ENCODE results near the gene NES. TPM values are rescaled to one million over a fixed set of nuclear protein-coding genes. Genes with fewer than 3 reads are reported as not detected.

Gene NES, protein sequence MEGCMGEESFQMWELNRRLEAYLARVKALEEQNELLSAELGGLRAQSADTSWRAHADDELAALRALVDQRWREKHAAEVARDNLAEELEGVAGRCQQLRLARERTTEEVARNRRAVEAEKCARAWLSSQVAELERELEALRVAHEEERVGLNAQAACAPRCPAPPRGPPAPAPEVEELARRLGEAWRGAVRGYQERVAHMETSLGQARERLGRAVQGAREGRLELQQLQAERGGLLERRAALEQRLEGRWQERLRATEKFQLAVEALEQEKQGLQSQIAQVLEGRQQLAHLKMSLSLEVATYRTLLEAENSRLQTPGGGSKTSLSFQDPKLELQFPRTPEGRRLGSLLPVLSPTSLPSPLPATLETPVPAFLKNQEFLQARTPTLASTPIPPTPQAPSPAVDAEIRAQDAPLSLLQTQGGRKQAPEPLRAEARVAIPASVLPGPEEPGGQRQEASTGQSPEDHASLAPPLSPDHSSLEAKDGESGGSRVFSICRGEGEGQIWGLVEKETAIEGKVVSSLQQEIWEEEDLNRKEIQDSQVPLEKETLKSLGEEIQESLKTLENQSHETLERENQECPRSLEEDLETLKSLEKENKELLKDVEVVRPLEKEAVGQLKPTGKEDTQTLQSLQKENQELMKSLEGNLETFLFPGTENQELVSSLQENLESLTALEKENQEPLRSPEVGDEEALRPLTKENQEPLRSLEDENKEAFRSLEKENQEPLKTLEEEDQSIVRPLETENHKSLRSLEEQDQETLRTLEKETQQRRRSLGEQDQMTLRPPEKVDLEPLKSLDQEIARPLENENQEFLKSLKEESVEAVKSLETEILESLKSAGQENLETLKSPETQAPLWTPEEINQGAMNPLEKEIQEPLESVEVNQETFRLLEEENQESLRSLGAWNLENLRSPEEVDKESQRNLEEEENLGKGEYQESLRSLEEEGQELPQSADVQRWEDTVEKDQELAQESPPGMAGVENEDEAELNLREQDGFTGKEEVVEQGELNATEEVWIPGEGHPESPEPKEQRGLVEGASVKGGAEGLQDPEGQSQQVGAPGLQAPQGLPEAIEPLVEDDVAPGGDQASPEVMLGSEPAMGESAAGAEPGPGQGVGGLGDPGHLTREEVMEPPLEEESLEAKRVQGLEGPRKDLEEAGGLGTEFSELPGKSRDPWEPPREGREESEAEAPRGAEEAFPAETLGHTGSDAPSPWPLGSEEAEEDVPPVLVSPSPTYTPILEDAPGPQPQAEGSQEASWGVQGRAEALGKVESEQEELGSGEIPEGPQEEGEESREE (N-terminal part only)
- 22.0 and 36.2 TPM in 2 replicates for total RNA-seq

DNA sequence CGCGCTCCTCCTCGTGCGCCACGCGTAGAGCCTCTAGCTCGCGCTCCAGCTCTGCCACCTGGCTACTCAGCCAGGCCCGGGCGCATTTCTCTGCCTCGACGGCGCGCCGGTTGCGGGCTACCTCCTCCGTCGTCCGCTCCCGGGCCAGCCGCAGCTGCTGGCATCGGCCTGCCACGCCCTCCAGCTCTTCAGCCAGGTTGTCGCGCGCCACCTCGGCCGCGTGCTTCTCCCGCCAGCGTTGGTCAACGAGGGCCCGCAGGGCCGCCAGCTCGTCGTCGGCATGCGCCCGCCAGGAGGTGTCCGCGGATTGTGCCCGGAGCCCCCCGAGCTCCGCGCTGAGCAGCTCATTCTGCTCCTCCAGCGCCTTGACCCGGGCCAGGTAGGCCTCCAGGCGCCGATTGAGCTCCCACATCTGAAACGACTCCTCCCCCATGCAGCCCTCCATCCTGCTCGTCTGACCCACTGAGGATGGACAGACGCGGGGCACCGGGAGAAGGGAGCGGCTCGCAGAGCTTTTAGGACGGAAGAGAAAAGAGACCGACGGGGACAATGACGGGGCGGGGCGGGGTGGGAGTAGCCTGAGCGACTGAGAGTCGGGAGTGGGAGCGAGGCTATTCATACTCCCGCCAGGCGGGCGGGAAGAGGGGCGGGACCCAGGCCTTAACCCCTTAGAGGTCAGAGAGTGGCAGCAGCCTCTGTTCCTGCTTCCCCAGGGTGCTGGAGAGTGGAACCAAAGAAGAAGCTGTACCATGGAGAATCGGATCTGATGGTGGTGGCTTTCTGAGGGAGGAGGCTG lies at the start of gene NES:
Gene NES (minus strand): TSS at position 588 of the 796 bp plus-strand sequence. CDS start 143 bp downstream, at position 445.

DNA sequence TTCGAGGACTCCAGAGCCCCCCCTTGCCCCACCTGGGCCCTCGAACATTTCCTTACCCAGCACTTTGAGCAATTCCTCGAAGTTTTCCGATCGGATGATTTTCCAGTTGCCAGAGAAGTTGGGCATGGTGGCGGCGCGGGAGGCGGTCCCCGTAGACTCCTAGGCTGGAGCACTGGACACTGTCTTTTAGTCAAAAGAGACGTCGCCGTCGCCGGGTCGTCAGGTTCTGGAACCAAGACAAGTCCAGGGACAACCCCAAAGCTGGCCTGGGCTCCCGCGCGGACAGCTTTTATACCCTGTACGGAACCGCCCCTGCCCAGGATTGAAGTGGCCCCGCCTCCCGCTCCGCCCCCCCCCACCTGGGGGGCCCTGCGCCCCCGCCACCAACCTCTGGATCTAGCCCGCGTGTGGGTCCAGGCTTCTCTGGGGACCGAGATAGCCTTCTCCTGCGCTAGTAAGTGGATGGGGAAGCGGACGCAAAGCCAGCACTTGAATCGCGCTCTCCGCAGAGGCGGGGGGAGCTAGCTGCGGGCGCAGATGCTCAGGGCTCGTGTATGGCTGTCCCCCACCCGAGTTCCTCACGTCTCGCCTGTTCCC lies 28.2 kb upstream of the NES start, which contains the start of gene CRABP2:
Gene CRABP2 (minus strand): TSS at position 263 of the 597 bp plus-strand sequence. CDS start 137 bp downstream, at position 126.

DNA sequence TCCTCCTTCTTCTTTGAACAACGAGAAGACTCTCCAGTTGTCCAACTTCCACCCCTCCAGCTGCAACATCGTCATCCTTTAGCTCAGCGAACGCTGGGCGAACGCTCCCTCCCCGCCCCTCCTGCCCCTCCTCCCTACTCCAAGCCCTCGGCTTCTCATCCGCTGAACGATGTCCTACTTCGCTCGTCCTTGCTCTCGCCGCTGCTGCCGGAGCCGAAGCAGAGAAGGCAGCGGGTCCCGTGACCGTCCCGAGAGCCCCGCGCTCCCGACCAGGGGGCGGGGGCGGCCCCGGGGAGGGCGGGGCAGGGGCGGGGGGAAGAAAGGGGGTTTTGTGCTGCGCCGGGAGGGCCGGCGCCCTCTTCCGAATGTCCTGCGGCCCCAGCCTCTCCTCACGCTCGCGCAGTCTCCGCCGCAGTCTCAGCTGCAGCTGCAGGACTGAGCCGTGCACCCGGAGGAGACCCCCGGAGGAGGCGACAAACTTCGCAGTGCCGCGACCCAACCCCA lies 35.4 kb downstream of the NES start, which contains the start of gene BCAN:
Gene BCAN (plus strand): TSS at position 357 of the 504 bp plus-strand sequence. CDS start 3,938 bp downstream, outside the sequence.

DNA sequence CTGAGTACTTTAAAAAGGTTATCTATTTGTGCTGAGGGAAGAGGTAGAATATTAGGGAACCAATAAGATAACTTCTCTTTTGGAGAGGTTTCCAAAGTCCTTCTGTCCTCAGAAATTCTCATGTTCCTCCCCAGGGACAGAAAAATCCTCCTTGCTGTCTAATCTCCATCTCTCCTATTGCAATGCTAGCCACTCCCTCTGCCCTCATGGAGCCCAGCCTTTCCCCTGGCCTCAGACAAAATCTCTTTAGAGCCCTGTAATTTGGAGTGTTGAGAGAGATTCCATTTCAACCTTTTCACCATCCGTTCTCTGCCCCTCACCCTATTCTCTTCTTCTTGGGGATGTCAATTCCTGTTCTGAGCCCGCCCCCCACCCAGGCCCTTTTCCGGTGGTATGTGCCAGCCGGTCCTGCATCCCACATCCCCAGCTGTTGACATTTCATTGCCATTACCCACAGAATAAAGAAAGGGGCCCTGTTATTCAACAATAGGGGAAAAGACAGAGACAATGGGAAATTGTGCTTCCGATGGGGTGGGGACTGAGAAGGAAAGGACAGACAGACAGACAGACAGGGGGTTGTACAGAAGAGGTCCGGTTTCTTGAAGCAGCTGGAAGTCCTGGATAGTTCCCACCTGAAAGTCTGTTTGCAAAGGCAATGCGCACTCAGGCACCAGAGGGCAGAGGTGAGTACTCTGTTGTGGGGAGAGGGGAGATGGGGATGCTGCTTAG lies 58.2 kb downstream of the NES start, which contains the start of gene HAPLN2:
Gene HAPLN2 (plus strand): TSS at position 563 of the 729 bp plus-strand sequence. CDS start 4,076 bp downstream, outside the sequence.

Other genes starting within 250 kb of the NES start
- gene MEF2D, start 176.6 kb downstream of the NES start, total RNA-seq: 4.6 and 6.8 TPM in 2 replicates
- gene IQGAP3, start 104.8 kb downstream of the NES start, total RNA-seq: 2.4 and 2.8 TPM in 2 replicates
- not detected in 2 replicates for gene TTC24, start 97.7 kb downstream of the NES start, total RNA-seq
- 39.1 and 42.6 TPM in 2 replicates for gene NAXE, start 85.6 kb downstream of the NES start, total RNA-seq
- 9.8 and 15.8 TPM in 2 replicates for gene GPATCH4, start 75.9 kb downstream of the NES start, total RNA-seq
- gene HAPLN2, start 58.0 kb downstream of the NES start, total RNA-seq: under 0.01 TPM in 1 of 2 replicates, not detected in the other
- not detected in 2 replicates for gene BCAN, start 35.3 kb downstream of the NES start, total RNA-seq
- gene CRABP2, start 28.2 kb upstream of the NES start, total RNA-seq: not detected in 2 replicates
- gene METTL25B, start 51.1 kb upstream of the NES start, total RNA-seq: 8.3 and 12.1 TPM in 2 replicates
- gene ISG20L2, start 51.4 kb upstream of the NES start, total RNA-seq: 5.6 and 7.9 TPM in 2 replicates
- gene MRPL24, start 63.7 kb upstream of the NES start, total RNA-seq: 29.9 and 31.7 TPM in 2 replicates
- gene HDGF, start 74.3 kb upstream of the NES start, total RNA-seq: 86.1 and 98.6 TPM in 2 replicates
- gene PRCC, start 90.1 kb upstream of the NES start, total RNA-seq: 9.6 and 11.3 TPM in 2 replicates
- gene SH2D2A, start 139.4 kb upstream of the NES start, total RNA-seq: not detected in 2 replicates
- not detected in 2 replicates for gene INSRR, start 181.7 kb upstream of the NES start, total RNA-seq
- not detected in 2 replicates for gene NTRK1, start 183.5 kb upstream of the NES start, total RNA-seq
- gene PEAR1, start 216.3 kb upstream of the NES start, total RNA-seq: 16.5 and 19.1 TPM in 2 replicates
- gene LRRC71, start 243.2 kb upstream of the NES start, total RNA-seq: 0.11 and 0.43 TPM in 2 replicates